HepG2 (cell line): ENCODE data around the gene ORC6. TPM values are rescaled to one million over a fixed set of nuclear protein-coding genes. Genes with fewer than 3 reads are reported as not detected.
A peak's percentile ranks its signal among the peaks of the same experiment; 100 is the strongest.

ENCODE experiments used
- BHLHE40 ChIP-seq: IDR thresholded peaks from 2 replicates; pipeline ENCODE4 v1.6.1; 2011; ENCODE audit warnings: low read length, improper control_type of control experiment
- ELF1 ChIP-seq: sonication (generic); formaldehyde crosslinking; IDR thresholded peaks from 2 replicates; pipeline ENCODE4 v1.4.0; 2020; ENCODE audit warnings: missing genetic modification reagents
- GMEB1 ChIP-seq: sonication (generic); formaldehyde crosslinking; IDR thresholded peaks from 2 replicates; pipeline ENCODE4 v1.5.1; 2020; ENCODE audit warnings: missing genetic modification reagents, mild to moderate bottlenecking, borderline replicate concordance
- HDAC6 ChIP-seq: fragments of 200-600 bp; sonication (generic); IDR thresholded peaks from 2 replicates; pipeline ENCODE4 v1.7.0; 2017; ENCODE audit warnings: mild to moderate bottlenecking, antibody characterized with exemption, low read length, low read depth
- JUN ChIP-seq: sonication (generic); formaldehyde crosslinking; IDR thresholded peaks from 2 replicates; pipeline ENCODE4 v1.4.0; 2020; ENCODE audit warnings: mild to moderate bottlenecking, missing genetic modification reagents
- KDM1A ChIP-seq: IDR thresholded peaks from 2 replicates; pipeline ENCODE4 v1.6.1; 2016; ENCODE audit warnings: missing compliant biosample characterization
- KLF9 ChIP-seq: IDR thresholded peaks from 2 replicates; pipeline ENCODE4 v1.6.1; 2016; ENCODE audit warnings: low read depth
- MATR3 ChIP-seq: sonication (generic); formaldehyde crosslinking; IDR thresholded peaks from 2 replicates; pipeline ENCODE4 v1.4.0; 2020; ENCODE audit warnings: missing genetic modification reagents
- NCOA2 ChIP-seq: sonication (generic); formaldehyde crosslinking; IDR thresholded peaks from 2 replicates; pipeline ENCODE4 v1.8.0; 2022; ENCODE audit warnings: inconsistent platforms
- NFKB2 ChIP-seq: sonication (generic); formaldehyde crosslinking; IDR thresholded peaks from 2 replicates; pipeline ENCODE4 v1.4.0; 2020; ENCODE audit warnings: missing genetic modification reagents, borderline replicate concordance
- NFYB ChIP-seq: sonication (generic); formaldehyde crosslinking; IDR thresholded peaks from 2 replicates; pipeline ENCODE4 v1.4.0; 2020; ENCODE audit warnings: missing genetic modification reagents
- PHF8 ChIP-seq: sonication (generic); formaldehyde crosslinking; IDR thresholded peaks from 2 replicates; pipeline ENCODE4 v1.5.0; 2020; ENCODE audit warnings: missing genetic modification reagents
- SETDB1 ChIP-seq: sonication (generic); formaldehyde crosslinking; IDR thresholded peaks from 2 replicates; pipeline ENCODE4 v1.5.1; 2020; ENCODE audit warnings: missing genetic modification reagents, mild to moderate bottlenecking, borderline replicate concordance
- YY1 ChIP-seq: IDR thresholded peaks from 2 replicates; pipeline ENCODE4 v1.6.1; 2011; ENCODE audit warnings: low read length, low read depth, moderate library complexity, mild to moderate bottlenecking; ENCODE audit not compliant: insufficient read depth, insufficient replicate concordance
- ZFP36 ChIP-seq: fragments of 150-350 bp; IDR thresholded peaks from 2 replicates; pipeline ENCODE4 v1.6.1; 2018; ENCODE audit warnings: borderline replicate concordance, low read length, low read depth; ENCODE audit not compliant: partially characterized antibody
- ZNF329 ChIP-seq: sonication (generic); formaldehyde crosslinking; IDR thresholded peaks from 2 replicates; pipeline ENCODE4 v1.9.0; 2021; ENCODE audit warnings: low read depth, mild to moderate bottlenecking, missing genetic modification reagents
- ZNF510 ChIP-seq: sonication (generic); formaldehyde crosslinking; IDR thresholded peaks from 2 replicates; pipeline ENCODE4 v1.4.0; 2020; ENCODE audit warnings: low read depth, mild to moderate bottlenecking, missing genetic modification reagents
- ZNF563 ChIP-seq: sonication (generic); formaldehyde crosslinking; IDR thresholded peaks from 2 replicates; pipeline ENCODE4 v1.8.0; 2022; ENCODE audit warnings: mild to moderate bottlenecking, moderate library complexity, missing genetic modification reagents
- ZNF616 ChIP-seq: sonication (generic); formaldehyde crosslinking; IDR thresholded peaks from 2 replicates; pipeline ENCODE4 v1.5.0; 2020; ENCODE audit warnings: low read depth, mild to moderate bottlenecking, missing genetic modification reagents
- ZNF644 ChIP-seq: IDR thresholded peaks from 2 replicates; pipeline ENCODE4 v1.6.1; 2016; ENCODE audit warnings: low read depth
- ZNF687 ChIP-seq: sonication (generic); formaldehyde crosslinking; IDR thresholded peaks from 2 replicates; pipeline ENCODE4 v1.5.1; 2020; ENCODE audit warnings: mild to moderate bottlenecking, missing genetic modification reagents, moderate library complexity
- ZNF782 ChIP-seq: sonication (generic); formaldehyde crosslinking; IDR thresholded peaks from 2 replicates; pipeline ENCODE4 v1.4.0; 2020; ENCODE audit warnings: missing genetic modification reagents, mild to moderate bottlenecking, borderline replicate concordance
- ZNF792 ChIP-seq: IDR thresholded peaks from 2 replicates; pipeline ENCODE4 v1.6.1; 2016
- polyA plus RNA-seq, 8 experiments: library from polyadenylated mRNA; depleted of rRNA in 3 of 8; stranded (reverse) in 7 of 8; unstranded in 1 of 8; fragments of >200 nt; fragmentation: Illumina TruSeq in 4 of 8; extraction: Trizol in 4 of 8; gene quantifications; 2 replicates each; pipeline versions ENCODE4 v1.2.1 to v1.2.3, GENCODE V29; 2011 to 2016; ENCODE audit warnings: low read depth in 4 of 8, missing spikeins in 1 of 8, mixed read lengths in 1 of 8; ENCODE audit not compliant: insufficient read depth in 1 of 8
- total RNA-seq, 5 experiments: library from RNA; depleted of rRNA; stranded (reverse); fragments of >200 nt; fragmentation: Illumina TruSeq; extraction: Trizol; gene quantifications; 2 replicates each; pipeline ENCODE4 v1.2.3, GENCODE V29; 2016; ENCODE audit warnings: low read depth in 1 of 5

Gene ORC6
- total and polyA plus RNA-seq, 2 of the 13 experiments (the other 11 are each of a cell fraction or from before 2014, with no cell fraction given): 34.2 to 69.8 TPM

GRCh38 chr16:46689365-46690280 lies at the start of gene ORC6 (continued):
- TF ChIP-seq ZNF616 (no peak), PHF8 (CRISPR knock-in tag) (peak; percentile 79), NCOA2 (no peak), ZNF782 (no peak; the same call in 1 of the 2 replicates), NFKB2 (CRISPR knock-in tag) (no peak; the same call in 1 of the 2 replicates), YY1 (peak; percentile 77), KDM1A (no peak), ZNF563 (CRISPR knock-in tag) (peak; percentile 94), ZNF329 (CRISPR knock-in tag) (peak; percentile 45; the same call in 1 of the 2 replicates), ZNF792 (CRISPR knock-in tag) (no peak; the same call in none of the 2 replicates), HDAC6 (no peak), ELF1 (CRISPR knock-in tag) (no peak; the same call in 1 of the 2 replicates), JUN (CRISPR knock-in tag) (no peak), BHLHE40 (no peak), ZNF644 (CRISPR knock-in tag) (no peak), ZNF687 (peak; percentile 63), GMEB1 (peak; percentile 74), KLF9 (CRISPR knock-in tag) (no peak), MATR3 (CRISPR knock-in tag) (no peak), NFYB (CRISPR knock-in tag) (peak; percentile 95), SETDB1 (CRISPR knock-in tag) (no peak), ZFP36 (no peak), ZNF510 (CRISPR knock-in tag) (peak; percentile 73; the same call in 1 of the 2 replicates)
